PC-3 (cell line): ENCODE data around the gene CPSF4. TPM values are rescaled to one million over a fixed set of nuclear protein-coding genes. Genes with fewer than 3 reads are reported as not detected.

ENCODE experiments used
- ATAC-seq: fragments of 200-7000 bp; cut with Tn5 transposase; 2 replicates; pipeline ENCODE4 v1.9.1; 2020; ENCODE audit warnings: mild to moderate bottlenecking, moderate library complexity
- BruUV-seq: library from RNA; stranded (reverse); fragments of 400-500 nt; replicated peaks from 2 replicates; lab custom pipeline; 2021; lab: Mats Ljungman, UMichigan
- CTCF ChIA-PET: fragments of 300-600 bp; sonication (Branson Sonifier 250); formaldehyde crosslinking; loops from one replicate; lab custom pipeline; 2022; ENCODE audit warnings: antibody characterized with exemption; lab: Charles Lee
- POLR2A ChIA-PET: fragments of 300-600 bp; sonication (Branson Sonifier 250); formaldehyde crosslinking; loops from one replicate; lab custom pipeline; 2022; ENCODE audit warnings: antibody characterized with exemption; ENCODE audit not compliant: unreplicated experiment; lab: Charles Lee
- DNase-seq: peaks from one replicate; pipeline ENCODE4 v3.0.0-alpha.2; 2015
- H2AFZ ChIP-seq: fragments of 300-600 bp; sonication (generic); 2 replicates; pipeline ENCODE4 v1.6.0; 2016; ENCODE audit warnings: antibody characterized with exemption, low read length
- H3F3A ChIP-seq: fragments of 300-600 bp; sonication (generic); one replicate; pipeline ENCODE4 v1.6.0; 2017; ENCODE audit warnings: antibody characterized with exemption, low read length, control low read depth, mild to moderate bottlenecking; ENCODE audit not compliant: unreplicated experiment
- H3K27ac ChIP-seq: fragments of 300-600 bp; sonication (generic); 2 replicates; pipeline ENCODE4 v1.5.1; 2016; ENCODE audit warnings: mild to moderate bottlenecking, low read length
- H3K27me3 ChIP-seq: fragments of 300-600 bp; sonication (generic); 2 replicates; pipeline ENCODE4 v1.6.1; 2016; ENCODE audit warnings: low read length, mixed read lengths
- H3K36me3 ChIP-seq: fragments of 300-600 bp; sonication (generic); 2 replicates; pipeline ENCODE4 v1.6.1; 2016; ENCODE audit warnings: low read depth, mixed run types, low read length, mixed read lengths
- H3K4me1 ChIP-seq: fragments of 300-600 bp; sonication (generic); 2 replicates; pipeline ENCODE4 v1.5.1; 2016; ENCODE audit warnings: low read length; ENCODE audit not compliant: insufficient read depth
- H3K4me2 ChIP-seq: fragments of 300-600 bp; sonication (generic); 2 replicates; pipeline ENCODE4 v1.6.0; 2016; ENCODE audit warnings: low read length
- H3K4me3 ChIP-seq: fragments of 300-600 bp; sonication (generic); 2 replicates; pipeline ENCODE4 v1.5.1; 2016; ENCODE audit warnings: mild to moderate bottlenecking, low read length, mixed read lengths
- H3K79me2 ChIP-seq: fragments of 300-600 bp; sonication (generic); 2 replicates; pipeline ENCODE4 v1.6.1; 2017; ENCODE audit warnings: low read length, mixed read lengths
- H3K9ac ChIP-seq: fragments of 300-600 bp; sonication (generic); 2 replicates; pipeline ENCODE4 v1.6.0; 2016; ENCODE audit warnings: mild to moderate bottlenecking, low read length
- H3K9me2 ChIP-seq: fragments of 300-600 bp; sonication (generic); replicated peaks from 2 replicates; pipeline ENCODE4 v1.6.1; 2016; ENCODE audit warnings: mixed run types, low read length, mixed read lengths
- H3K9me3 ChIP-seq: fragments of 300-600 bp; sonication (generic); 2 replicates; pipeline ENCODE4 v1.6.1; 2016; ENCODE audit warnings: low read length, mixed read lengths
- H4K20me1 ChIP-seq: fragments of 300-600 bp; sonication (generic); 2 replicates; pipeline ENCODE4 v1.6.1; 2016; ENCODE audit warnings: low read length, mixed read lengths
- CTCF ChIP-seq: fragments of 300-600 bp; sonication (generic); conservative IDR thresholded peaks from 2 replicates; pipeline ENCODE4 v1.5.1; 2017; ENCODE audit warnings: antibody characterized with exemption, low read depth, mild to moderate bottlenecking, low read length
- EZH2 ChIP-seq: fragments of 300-600 bp; sonication (generic); IDR thresholded peaks from one replicate; pipeline ENCODE4 v1.6.1; 2017; ENCODE audit warnings: antibody characterized with exemption, mild to moderate bottlenecking, low read length; ENCODE audit not compliant: unreplicated experiment
- EZH2phosphoT487 ChIP-seq: fragments of 300-600 bp; sonication (generic); IDR thresholded peaks from 2 replicates; pipeline ENCODE4 v1.6.1; 2018; ENCODE audit warnings: mild to moderate bottlenecking, antibody characterized with exemption, low read length, borderline replicate concordance
- intact Hi-C: fragments of 100-400 bp; cut with micrococcal nuclease; formaldehyde crosslinking; loops from 2 replicates; pipeline ENCODE4 v1.9.0; 2023
- total RNA-seq: library from RNA; depleted of rRNA; stranded (reverse); fragments of >200 nt; gene quantifications from 2 replicates; pipeline ENCODE4 v1.2.3, GENCODE V29; 2014

The CPSF4 gene
- total RNA-seq, 1 experiment from 2014 or later: 65.3 TPM

GRCh38 chr7:99440195-99440594 lies 1.5 kb downstream of the CPSF4 start:
- Histone ChIP-seq H3F3A (no peaks in the 10 kb centered on the region), H3K4me1 (peaks cover 13% of the 10 kb centered on the region), H4K20me1 (0 out of 2 replicates have a peak, but pooled peaks cover 6% of the 10 kb centered on the region), H3K27ac (no peak overlapping the region), H3K9ac (peak overlapping the region; percentile 98; the same call in 1 of the 2 replicates), H2AFZ (no peak overlapping the region), H3K4me2 (peak overlapping the region; percentile 94), H3K36me3 (peaks cover 9% of the 10 kb centered on the region; the same call in 1 of the 2 replicates), H3K9me3 (no peaks in the 10 kb centered on the region), H3K79me2 (peaks cover 49% of the 10 kb centered on the region), H3K4me3 (peak overlapping the region; percentile 99), H3K27me3 (no peaks in the 10 kb centered on the region), H3K9me2 (no peaks in the 10 kb centered on the region)
- intact Hi-C loops: no loop called here
- ATAC-seq: no peak
- BruUV-seq: no TSS peak
- CTCF ChIA-PET: no interaction called here
- TF ChIP-seq EZH2: no peak
- TF ChIP-seq CTCF: no peak
- no peak for TF ChIP-seq EZH2phosphoT487
- DNase-seq: no peak
- POLR2A ChIA-PET: interaction anchor here (0.6 kb wide), 1 partner anchor 32 kb away, joined by 3 read pairs; the partner anchor contains the start of genes BUD31 and PDAP1

- intact Hi-C loops: no loop called here
- no peak overlapping the region for H2AFZ ChIP-seq
- no peak overlapping the region for H3K27ac ChIP-seq
- H3K36me3 ChIP-seq: peaks cover 21% of the 10 kb centered on the region; the same call in 1 of the 2 replicates
- no peaks in the 10 kb centered on the region for H3K4me1 ChIP-seq
- peaks cover 9% of the 10 kb centered on the region for H3K79me2 ChIP-seq
- no peak for DNase-seq
- no peaks in the 10 kb centered on the region for H3K27me3 ChIP-seq
- H3K4me3 ChIP-seq: no peak overlapping the region
- no peaks in the 10 kb centered on the region for H4K20me1 ChIP-seq
- H3K9ac ChIP-seq: no peak overlapping the region
- no peaks in the 10 kb centered on the region for H3K9me3 ChIP-seq
- ATAC-seq: no peak
- no peak overlapping the region for H3K4me2 ChIP-seq
- H3F3A ChIP-seq: no peaks in the 10 kb centered on the region
- ChIA-PET CTCF (interaction anchor here (0.6 kb wide), 1 partner anchor 58 kb away, joined by 3 read pairs; the partner anchor contains the start of gene ZKSCAN5), POLR2A (interaction anchor here (0.6 kb wide), 1 partner anchor 1083 kb away, joined by 14 read pairs; no protein-coding TSS in a partner anchor)
- no peak for TF ChIP-seq EZH2phosphoT487
- TF ChIP-seq EZH2: no peak
- no peak for TF ChIP-seq CTCF
- no peaks in the 10 kb centered on the region for H3K9me2 ChIP-seq
- BruUV-seq: no TSS peak
Measured at GRCh38 chr7:99446096-99446495, 7.4 kb downstream of the CPSF4 start.

- BruUV-seq: no TSS peak
- Histone ChIP-seq H3K9ac (no peak overlapping the region), H3K9me3 (no peaks in the 10 kb centered on the region), H3K36me3 (peaks cover 26% of the 10 kb centered on the region; the same call in 1 of the 2 replicates), H3K79me2 (no peaks in the 10 kb centered on the region), H2AFZ (no peak overlapping the region), H3K4me2 (no peak overlapping the region), H4K20me1 (no peaks in the 10 kb centered on the region), H3K27me3 (no peaks in the 10 kb centered on the region), H3K27ac (no peak overlapping the region), H3K4me1 (no peaks in the 10 kb centered on the region), H3F3A (no peaks in the 10 kb centered on the region), H3K4me3 (no peak overlapping the region), H3K9me2 (no peaks in the 10 kb centered on the region)
- CTCF ChIA-PET: interaction anchor here (0.5 kb wide), 1 partner anchor 9 kb away, joined by 5 read pairs; the partner anchor contains the start of genes CPSF4 and PTCD1
- POLR2A ChIA-PET: no interaction called here
- intact Hi-C loops: no loop called here
- TF ChIP-seq EZH2phosphoT487: no peak
- no peak for TF ChIP-seq EZH2
- TF ChIP-seq CTCF: peak; percentile 41
- DNase-seq: peak; percentile 19
- peak; percentile 55; the same call in 1 of the 2 replicates for ATAC-seq
Measured at GRCh38 chr7:99447943-99448342, 9.2 kb downstream of the CPSF4 start.
